ENCODE data around the gene ASF1B. TPM values are rescaled to one million over a fixed set of nuclear protein-coding genes. Genes with fewer than 3 reads are reported as not detected.

The ASF1B gene
- total and polyA plus RNA-seq, 4 donors = 2.4 to 5.9 (median 3.8) TPM

- 3% methylated on average over 43 to 44 of the region's 44 CpGs for WGBS, 2 donors
- DNase-seq = peak in 2 of 3 donors; percentile 34 to 43
- Histone ChIP-seq H3K4me3 (peak overlapping the region; percentile 40), H3K9ac (ENCODE audit: insufficient read depth in 1 of 2, low read length in 2 of 2) (peak overlapping the region in 1 of 2 donors; percentile 13), H3K9me3 (ENCODE audit: control insufficient read depth in 4 of 4, insufficient read depth in 3 of 4, low read length in 3 of 4) (no peaks in the 10 kb centered on the region), H3K4me1 (ENCODE audit: control insufficient read depth in 5 of 5, insufficient read depth in 5 of 5, low read length in 5 of 5) (peaks cover 0 to 34% (median 3%) of the 10 kb centered on the region in 5 donors), H3K27ac (ENCODE audit: low read depth in 1 of 2, low read length in 1 of 2) (peak overlapping the region; percentile 93 to 95), H3K36me3 (ENCODE audit: control insufficient read depth in 4 of 4, insufficient read depth in 4 of 4, low read length in 4 of 4) (no peaks in the 10 kb centered on the region), H3K27me3 (ENCODE audit: control insufficient read depth in 3 of 3, insufficient read depth in 3 of 3, low read length in 2 of 3) (no peaks in the 10 kb centered on the region)
- TF ChIP-seq, protein P1, sequence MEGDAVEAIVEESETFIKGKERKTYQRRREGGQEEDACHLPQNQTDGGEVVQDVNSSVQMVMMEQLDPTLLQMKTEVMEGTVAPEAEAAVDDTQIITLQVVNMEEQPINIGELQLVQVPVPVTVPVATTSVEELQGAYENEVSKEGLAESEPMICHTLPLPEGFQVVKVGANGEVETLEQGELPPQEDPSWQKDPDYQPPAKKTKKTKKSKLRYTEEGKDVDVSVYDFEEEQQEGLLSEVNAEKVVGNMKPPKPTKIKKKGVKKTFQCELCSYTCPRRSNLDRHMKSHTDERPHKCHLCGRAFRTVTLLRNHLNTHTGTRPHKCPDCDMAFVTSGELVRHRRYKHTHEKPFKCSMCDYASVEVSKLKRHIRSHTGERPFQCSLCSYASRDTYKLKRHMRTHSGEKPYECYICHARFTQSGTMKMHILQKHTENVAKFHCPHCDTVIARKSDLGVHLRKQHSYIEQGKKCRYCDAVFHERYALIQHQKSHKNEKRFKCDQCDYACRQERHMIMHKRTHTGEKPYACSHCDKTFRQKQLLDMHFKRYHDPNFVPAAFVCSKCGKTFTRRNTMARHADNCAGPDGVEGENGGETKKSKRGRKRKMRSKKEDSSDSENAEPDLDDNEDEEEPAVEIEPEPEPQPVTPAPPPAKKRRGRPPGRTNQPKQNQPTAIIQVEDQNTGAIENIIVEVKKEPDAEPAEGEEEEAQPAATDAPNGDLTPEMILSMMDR (IDR thresholded peaks at IDR 0.05; ENCODE audit: control extremely low read depth, extremely low read depth) = no peak
- no peak for ATAC-seq (ENCODE audit: insufficient read depth, low FRiP score)
These were observed 62.2 kb downstream of the ASF1B start for GRCh38 chr19:14073925-14074838.

DNA sequence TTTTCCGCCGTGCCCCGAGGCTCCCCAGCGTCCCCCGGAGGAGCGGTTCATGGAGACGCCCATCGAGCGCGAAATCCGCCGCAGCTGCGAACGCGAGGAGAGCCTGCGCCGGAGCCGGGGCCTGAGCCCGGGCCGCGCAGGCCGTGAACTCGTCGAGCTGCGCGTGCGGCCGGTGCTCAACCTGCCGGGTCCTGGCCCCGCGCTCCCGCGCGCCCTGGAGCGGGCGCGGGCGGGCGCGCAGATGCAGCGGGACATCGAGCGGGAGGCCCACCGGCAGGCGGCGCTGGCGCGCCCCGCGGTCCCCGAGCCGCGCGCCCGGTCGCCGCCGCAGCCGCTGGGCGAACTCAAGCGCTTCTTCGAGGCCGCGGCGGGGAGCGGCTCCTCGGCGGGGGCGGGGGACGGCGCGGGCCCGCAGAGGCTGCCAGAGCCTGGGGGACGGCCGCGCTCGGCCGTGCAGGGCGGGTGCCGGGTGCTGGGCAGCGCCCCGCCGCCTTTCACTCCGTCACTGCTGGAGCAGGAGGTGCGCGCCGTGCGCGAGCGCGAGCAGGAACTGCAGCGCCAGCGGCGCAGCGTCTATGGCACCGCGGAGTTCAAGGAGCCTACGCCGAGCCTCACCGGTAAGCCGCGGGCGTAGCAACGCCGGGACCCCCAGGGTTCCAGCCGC, 63.0 kb downstream of the ASF1B start:
- Histone ChIP-seq H3K4me3 (peak overlapping the region; percentile 40), H3K36me3 (ENCODE audit: control insufficient read depth in 4 of 4, insufficient read depth in 4 of 4, low read length in 4 of 4) (no peaks in the 10 kb centered on the region), H3K4me1 (ENCODE audit: control insufficient read depth in 5 of 5, insufficient read depth in 5 of 5, low read length in 5 of 5) (peaks cover 0 to 34% (median 3%) of the 10 kb centered on the region in 5 donors), H3K27me3 (ENCODE audit: control insufficient read depth in 3 of 3, insufficient read depth in 3 of 3, low read length in 2 of 3) (no peaks in the 10 kb centered on the region), H3K9ac (ENCODE audit: insufficient read depth in 1 of 2, low read length in 2 of 2) (no peak overlapping the region), H3K9me3 (ENCODE audit: control insufficient read depth in 4 of 4, insufficient read depth in 3 of 4, low read length in 3 of 4) (no peaks in the 10 kb centered on the region), H3K27ac (ENCODE audit: low read depth in 1 of 2, low read length in 1 of 2) (peak overlapping the region; percentile 93 to 95)
- ATAC-seq (ENCODE audit: insufficient read depth, low FRiP score) (peak; percentile 50), DNase-seq (peak; percentile 76 to 83 (median 79))
- TF ChIP-seq, protein P1 (IDR thresholded peaks at IDR 0.05; ENCODE audit: control extremely low read depth, extremely low read depth) = peak; percentile 30
- 0 to 1% methylated on average over 60 to 106 of the region's 106 CpGs for whole genome bisulfite sequencing, 2 donors

GRCh38 chr19:14072535-14073260, 63.7 kb downstream of the ASF1B start, which contains the start of gene MISP3:
TSS of gene MISP3 (plus strand) at chr19:14072786. CDS start at chr19:14073310, 524 bp downstream.
- H3K27me3 ChIP-seq (ENCODE audit: control insufficient read depth in 3 of 3, insufficient read depth in 3 of 3, low read length in 2 of 3) = no peaks in the 10 kb centered on the region
- H3K4me3 ChIP-seq = peak within 1 kb of the TSS; percentile 40
- peaks cover 0 to 34% (median 3%) of the 10 kb centered on the region in 5 donors for H3K4me1 ChIP-seq (ENCODE audit: control insufficient read depth in 5 of 5, insufficient read depth in 5 of 5, low read length in 5 of 5)
- ATAC-seq (ENCODE audit: insufficient read depth, low FRiP score) (peak; percentile 60), DNase-seq (peak in 2 of 3 donors; percentile 16 to 33)
- peak within 1 kb of the TSS; percentile 93 to 95 for H3K27ac ChIP-seq (ENCODE audit: low read depth in 1 of 2, low read length in 1 of 2)
- WGBS, 2 donors = 1 to 2% methylated on average over 43 to 51 of the region's 51 CpGs
- H3K36me3 ChIP-seq (ENCODE audit: control insufficient read depth in 4 of 4, insufficient read depth in 4 of 4, low read length in 4 of 4) = no peaks in the 10 kb centered on the region
- no peak within 1 kb of the TSS for H3K9ac ChIP-seq (ENCODE audit: insufficient read depth in 1 of 2, low read length in 2 of 2)
- TF ChIP-seq, protein P1 (IDR thresholded peaks at IDR 0.05; ENCODE audit: control extremely low read depth, extremely low read depth) = no peak
- H3K9me3 ChIP-seq (ENCODE audit: control insufficient read depth in 4 of 4, insufficient read depth in 3 of 4, low read length in 3 of 4) = no peaks in the 10 kb centered on the region

Data from lung (tissue), 12 donors.